ENCODE measurements around the gene ELP4.

ELP4 gene

GRCh38 chr11:31802990-31803812 lies 293.6 kb downstream of the ELP4 start:
- H3K79me1 ChIP-seq (ENCODE audit: low read depth, low read length): peaks cover 6% of the 10 kb centered on the region
- peaks cover 8 to 50% of the 10 kb centered on the region in 2 donors for H3K4me1 ChIP-seq (ENCODE audit: control insufficient read depth in 2 of 2, insufficient read depth in 1 of 2, low read depth in 1 of 2, low read length in 2 of 2)
- no peak overlapping the region for H4K8ac ChIP-seq (ENCODE audit: low read depth, low read length)
- H3K9ac ChIP-seq (ENCODE audit: low read depth, low read length, poor library complexity): no peak overlapping the region
- peaks cover 0 to 21% of the 10 kb centered on the region in 2 donors for H3K9me3 ChIP-seq (replicated peaks in 1 of 2; ENCODE audit: control insufficient read depth in 2 of 2, insufficient read depth in 1 of 2, low read depth in 1 of 2, low read length in 2 of 2)
- no peak overlapping the region for H2BK12ac ChIP-seq (ENCODE audit: low read length)
- peak overlapping the region; percentile 72 for H3K4me2 ChIP-seq (ENCODE audit: insufficient read depth, low read length, poor library complexity, severe bottlenecking)
- peaks cover 0 to 21% (median 0%) of the 10 kb centered on the region in 3 experiments for H3K27me3 ChIP-seq (ENCODE audit: control insufficient read depth in 3 of 3, insufficient read depth in 3 of 3, low read depth in 1 of 3, low read length in 3 of 3)
- H2AK5ac ChIP-seq (ENCODE audit: low read depth, low read length): peak overlapping the region; percentile 7
- peak overlapping the region; percentile 73 for H3K18ac ChIP-seq (ENCODE audit: low read length)
- no CpG with 5 or more reads among the region's 24 CpGs for WGBS, 2 donors (ENCODE audit: extremely low coverage in 2 of 2, insufficient read length in 2 of 2, insufficient replicate concordance in 1 of 2)
- no peak overlapping the region for H2BK5ac ChIP-seq (ENCODE audit: low read length)
- H3K4me3 ChIP-seq (ENCODE audit: low read length in 2 of 2): peak overlapping the region in 1 of 2 donors; percentile 69
- no peak overlapping the region for H3K27ac ChIP-seq (replicated peaks; ENCODE audit: low read length)
- H2AFZ ChIP-seq (ENCODE audit: low read length): no peak overlapping the region
- H3K4ac ChIP-seq (ENCODE audit: low read length): no peak overlapping the region
- no peak overlapping the region for H4K91ac ChIP-seq (ENCODE audit: low read depth, low read length, poor library complexity)
- no peak overlapping the region for H2BK120ac ChIP-seq (ENCODE audit: low read depth, low read length)
- H2BK15ac ChIP-seq (ENCODE audit: low read length): no peak overlapping the region
- peak overlapping the region; percentile 14 for H3K23ac ChIP-seq (ENCODE audit: low read depth, low read length, poor library complexity)
- H3K36me3 ChIP-seq (replicated peaks in 1 of 2; ENCODE audit: control insufficient read depth in 2 of 2, insufficient read depth in 2 of 2, low read length in 2 of 2): peaks cover 22 to 95% of the 10 kb centered on the region in 2 donors
- DNase-seq (ENCODE audit: low spot score): no peak
- no peak overlapping the region for H3K14ac ChIP-seq (ENCODE audit: low read length)

- H3K4me3 ChIP-seq (ENCODE audit: low read length in 2 of 2): no peak overlapping the region
- no peak overlapping the region for H3K23ac ChIP-seq (ENCODE audit: low read depth, low read length, poor library complexity)
- no peak overlapping the region for H3K27ac ChIP-seq (replicated peaks; ENCODE audit: low read length)
- H2AFZ ChIP-seq (ENCODE audit: low read length): no peak overlapping the region
- no peak overlapping the region for H2BK120ac ChIP-seq (ENCODE audit: low read depth, low read length)
- no peak overlapping the region for H3K9ac ChIP-seq (ENCODE audit: low read depth, low read length, poor library complexity)
- H3K9me3 ChIP-seq (replicated peaks in 1 of 2; ENCODE audit: control insufficient read depth in 2 of 2, insufficient read depth in 1 of 2, low read depth in 1 of 2, low read length in 2 of 2): peaks cover 0 to 21% of the 10 kb centered on the region in 2 donors
- H3K14ac ChIP-seq (ENCODE audit: low read length): no peak overlapping the region
- no peak overlapping the region for H3K18ac ChIP-seq (ENCODE audit: low read length)
- no peak for DNase-seq (ENCODE audit: low spot score)
- H3K4me1 ChIP-seq (ENCODE audit: control insufficient read depth in 2 of 2, insufficient read depth in 1 of 2, low read depth in 1 of 2, low read length in 2 of 2): peaks cover 11 to 45% of the 10 kb centered on the region in 2 donors
- H2AK5ac ChIP-seq (ENCODE audit: low read depth, low read length): peak overlapping the region; percentile 43
- no CpG with 5 or more reads among the region's 13 CpGs for WGBS, 2 donors (ENCODE audit: extremely low coverage in 2 of 2, insufficient read length in 2 of 2, insufficient replicate concordance in 1 of 2)
- H2BK15ac ChIP-seq (ENCODE audit: low read length): no peak overlapping the region
- peaks cover 22 to 92% of the 10 kb centered on the region in 2 donors for H3K36me3 ChIP-seq (replicated peaks in 1 of 2; ENCODE audit: control insufficient read depth in 2 of 2, insufficient read depth in 2 of 2, low read length in 2 of 2)
- H3K4ac ChIP-seq (ENCODE audit: low read length): no peak overlapping the region
- no peak overlapping the region for H4K91ac ChIP-seq (ENCODE audit: low read depth, low read length, poor library complexity)
- H4K8ac ChIP-seq (ENCODE audit: low read depth, low read length): no peak overlapping the region
- H2BK5ac ChIP-seq (ENCODE audit: low read length): no peak overlapping the region
- H3K27me3 ChIP-seq (ENCODE audit: control insufficient read depth in 3 of 3, insufficient read depth in 3 of 3, low read depth in 1 of 3, low read length in 3 of 3): peaks cover 0 to 21% (median 0%) of the 10 kb centered on the region in 3 experiments
- H2BK12ac ChIP-seq (ENCODE audit: low read length): no peak overlapping the region
- peaks cover 6% of the 10 kb centered on the region for H3K79me1 ChIP-seq (ENCODE audit: low read depth, low read length)
- H3K4me2 ChIP-seq (ENCODE audit: insufficient read depth, low read length, poor library complexity, severe bottlenecking): peak overlapping the region; percentile 72
Measured at GRCh38 chr11:31803813-31804311, 294.3 kb downstream of the ELP4 start.

GRCh38 chr11:31804312-31805036 lies 294.9 kb downstream of the ELP4 start:
- Histone ChIP-seq H3K27ac (replicated peaks; ENCODE audit: low read length) (no peak overlapping the region), H3K4ac (ENCODE audit: low read length) (no peak overlapping the region), H2BK5ac (ENCODE audit: low read length) (peak overlapping the region; percentile 27), H2AFZ (ENCODE audit: low read length) (no peak overlapping the region), H2BK120ac (ENCODE audit: low read depth, low read length) (no peak overlapping the region), H3K36me3 (replicated peaks in 1 of 2; ENCODE audit: control insufficient read depth in 2 of 2, insufficient read depth in 2 of 2, low read length in 2 of 2) (peaks cover 22 to 86% of the 10 kb centered on the region in 2 donors), H3K14ac (ENCODE audit: low read length) (no peak overlapping the region), H3K79me1 (ENCODE audit: low read depth, low read length) (peaks cover 6% of the 10 kb centered on the region), H3K4me1 (ENCODE audit: control insufficient read depth in 2 of 2, insufficient read depth in 1 of 2, low read depth in 1 of 2, low read length in 2 of 2) (peaks cover 11 to 41% of the 10 kb centered on the region in 2 donors), H3K9me3 (replicated peaks in 1 of 2; ENCODE audit: control insufficient read depth in 2 of 2, insufficient read depth in 1 of 2, low read depth in 1 of 2, low read length in 2 of 2) (peaks cover 0 to 18% of the 10 kb centered on the region in 2 donors), H4K8ac (ENCODE audit: low read depth, low read length) (no peak overlapping the region), H2BK12ac (ENCODE audit: low read length) (no peak overlapping the region), H4K91ac (ENCODE audit: low read depth, low read length, poor library complexity) (no peak overlapping the region), H3K23ac (ENCODE audit: low read depth, low read length, poor library complexity) (no peak overlapping the region), H3K4me3 (ENCODE audit: low read length in 2 of 2) (peak overlapping the region in 1 of 2 donors; percentile 72), H2BK15ac (ENCODE audit: low read length) (no peak overlapping the region), H3K9ac (ENCODE audit: low read depth, low read length, poor library complexity) (peak overlapping the region; percentile 67), H3K4me2 (ENCODE audit: insufficient read depth, low read length, poor library complexity, severe bottlenecking) (peak overlapping the region; percentile 72), H3K18ac (ENCODE audit: low read length) (peak overlapping the region; percentile 92), H3K27me3 (ENCODE audit: control insufficient read depth in 3 of 3, insufficient read depth in 3 of 3, low read depth in 1 of 3, low read length in 3 of 3) (peaks cover 0 to 21% (median 0%) of the 10 kb centered on the region in 3 experiments), H2AK5ac (ENCODE audit: low read depth, low read length) (peak overlapping the region; percentile 43)
- DNase-seq (ENCODE audit: low spot score): no peak
- WGBS, 2 donors (ENCODE audit: extremely low coverage in 2 of 2, insufficient read length in 2 of 2, insufficient replicate concordance in 1 of 2): no CpG with 5 or more reads among the region's 41 CpGs
